ENCODE measurements around the gene NUAK1.
A peak's percentile ranks its signal among the peaks of the same experiment; 100 is the strongest.

Gene NUAK1

GRCh38 chr12:106138633-106139421 lies at the start of gene NUAK1:
TSS of gene NUAK1 (minus strand) at chr12:106138954. CDS start at chr12:106138653, 301 bp downstream.
- no peak for TF ChIP-seq CTCF (IDR thresholded peaks at IDR 0.05; ENCODE audit: control extremely low read depth, extremely low read depth, low read depth, missing control alignments)
- DNase-seq (ENCODE audit: extremely low spot score) = peak; percentile 26
- ChIA-PET POLR2A (no interaction called here), CTCF (interaction anchor here (4.9 to 7.7 kb wide), 2 partner anchors 12 to 719 kb away, joined by 37 to 93 read pairs; no protein-coding TSS in a partner anchor)

- CTCF ChIA-PET = no interaction called here
- no peak for TF ChIP-seq CTCF (IDR thresholded peaks at IDR 0.05; ENCODE audit: control extremely low read depth, extremely low read depth, low read depth, missing control alignments)
- POLR2A ChIA-PET = no interaction called here
- no peak for DNase-seq (ENCODE audit: extremely low spot score)
Observed at GRCh38 chr12:106188256-106188655, 49.5 kb upstream of the NUAK1 start.

GRCh38 chr12:106187842-106188241 lies 49.1 kb upstream of the NUAK1 start:
- no peak for DNase-seq (ENCODE audit: extremely low spot score)
- POLR2A ChIA-PET = interaction anchor here (0.6 kb wide), 1 partner anchor 710 kb away, joined by 6 read pairs; no protein-coding TSS in a partner anchor
- no peak for TF ChIP-seq CTCF (IDR thresholded peaks at IDR 0.05; ENCODE audit: control extremely low read depth, extremely low read depth, low read depth, missing control alignments)
- CTCF ChIA-PET = no interaction called here

DNA sequence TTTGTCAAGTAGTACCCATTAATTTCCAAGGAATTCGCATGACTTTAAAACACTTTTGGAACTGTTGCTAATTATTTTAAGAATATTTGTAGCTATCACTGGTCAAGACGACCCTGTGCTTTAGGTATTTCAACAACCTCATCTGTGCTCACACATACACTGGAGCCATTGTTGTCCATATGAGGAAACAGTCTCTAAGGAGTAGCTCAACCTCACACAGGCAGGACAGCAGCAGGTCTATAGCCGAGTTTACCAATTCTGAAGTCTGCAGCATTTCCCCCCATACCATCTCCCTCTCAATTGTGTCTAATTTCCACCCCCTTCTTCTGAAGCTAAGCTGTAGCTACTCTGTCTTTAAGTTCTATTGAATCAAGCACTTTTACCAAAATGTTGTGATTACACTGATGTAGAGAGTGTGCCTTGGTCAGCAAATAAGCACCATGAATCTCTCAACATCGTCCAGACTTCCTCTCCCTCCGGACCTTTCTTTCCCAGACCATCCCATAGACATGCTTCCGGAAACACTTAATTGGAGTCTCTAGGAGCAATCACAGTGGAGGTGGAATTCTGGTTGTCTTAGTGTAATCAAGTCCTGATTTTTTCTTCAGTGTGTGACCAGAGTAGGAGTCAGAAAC lies 48.5 kb upstream of the NUAK1 start:
- CTCF ChIA-PET = no interaction called here
- no peak for DNase-seq (ENCODE audit: extremely low spot score)
- TF ChIP-seq CTCF (IDR thresholded peaks at IDR 0.05; ENCODE audit: control extremely low read depth, extremely low read depth, low read depth, missing control alignments) = no peak
- POLR2A ChIA-PET = interaction anchor here (0.6 kb wide), 1 partner anchor 711 kb away, joined by 6 read pairs; no protein-coding TSS in a partner anchor

DNA sequence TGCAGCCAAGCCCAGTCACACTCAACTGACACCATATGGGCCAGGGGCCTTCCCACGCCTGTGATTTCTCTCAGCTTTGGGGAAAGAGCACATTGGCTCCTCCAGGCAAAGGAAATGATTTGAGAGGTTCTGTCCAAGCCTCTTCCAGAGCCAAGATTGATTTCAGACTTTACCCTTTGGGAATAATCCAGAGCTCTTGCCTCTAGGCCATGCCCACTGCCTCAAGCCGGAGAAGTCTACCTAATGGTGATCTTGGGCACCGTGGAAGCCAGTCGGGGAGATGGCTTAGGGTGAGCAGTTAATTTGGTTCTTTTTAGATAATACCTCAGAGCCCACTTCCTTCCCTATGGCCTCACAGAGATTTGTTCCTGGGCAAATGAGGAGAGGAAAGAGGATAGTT lies 45.0 kb upstream of the NUAK1 start:
- TF ChIP-seq CTCF (IDR thresholded peaks at IDR 0.05; ENCODE audit: control extremely low read depth, extremely low read depth, low read depth, missing control alignments) = no peak
- POLR2A ChIA-PET = no interaction called here
- no peak for DNase-seq (ENCODE audit: extremely low spot score)
- CTCF ChIA-PET = no interaction called here

DNA sequence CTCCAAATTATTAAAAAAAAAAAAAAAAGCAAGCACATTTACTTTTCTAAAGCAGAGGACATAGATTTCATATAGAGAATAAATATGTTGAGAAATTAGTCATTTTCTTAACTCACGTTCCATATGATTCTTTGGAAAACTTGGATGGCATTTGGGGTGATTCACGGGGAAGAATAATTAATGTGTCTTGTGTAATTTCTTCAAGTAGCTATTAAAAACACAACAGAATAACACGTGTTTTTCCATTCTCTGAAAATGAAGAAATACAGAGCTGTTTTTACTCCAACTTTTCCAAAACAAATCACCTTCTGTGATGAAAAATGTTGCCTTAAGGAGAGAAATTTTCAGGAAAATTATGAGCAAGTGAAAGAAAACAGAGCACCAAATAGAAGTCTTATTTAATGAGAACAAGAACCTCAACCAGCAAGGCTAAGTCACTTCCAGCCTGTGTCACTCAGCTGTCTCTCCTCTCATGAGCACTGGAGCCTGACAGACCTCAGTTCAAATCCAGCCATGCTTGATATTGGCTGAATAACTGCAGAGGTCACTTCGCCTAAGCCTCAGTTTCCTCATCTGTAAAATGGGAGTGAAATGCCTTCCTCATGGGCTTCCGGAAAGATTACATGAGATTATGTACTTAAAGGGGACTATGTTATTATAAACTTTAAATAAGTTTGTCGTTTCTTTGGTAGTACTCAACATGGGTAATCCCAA lies 42.8 kb upstream of the NUAK1 start:
- no peak for DNase-seq (ENCODE audit: extremely low spot score)
- ChIA-PET CTCF (no interaction called here), POLR2A (no interaction called here)
- no peak for TF ChIP-seq CTCF (IDR thresholded peaks at IDR 0.05; ENCODE audit: control extremely low read depth, extremely low read depth, low read depth, missing control alignments)
